Body of pancreas (tissue), 4 donors: ENCODE measurements around the gene IZUMO3.
"Not testable (repeated sequence)": the region's sequence is repeated elsewhere in the genome, so short reads cannot be mapped to it uniquely, and the experiment has no call there.

ENCODE experiments used
- POLR2A ChIP-seq, 3 donors: fragments of 450-650 bp; IDR thresholded peaks; one replicate each; pipeline ENCODE4 v1.6.1; 2016; ENCODE audit warnings: antibody characterized with exemption in 3 of 3, mild to moderate bottlenecking in 2 of 3
- TF ChIP-seq, protein P1 (sequence below), 7 experiments: fragments of 450-650 bp in 4 of 7; fragments of 200-600 bp in 3 of 7; sonication (generic) in 3 of 7; IDR thresholded peaks; one replicate each; pipeline ENCODE4 v1.5.1; 2016 to 2019; ENCODE audit warnings: antibody characterized with exemption in 7 of 7

DNA sequence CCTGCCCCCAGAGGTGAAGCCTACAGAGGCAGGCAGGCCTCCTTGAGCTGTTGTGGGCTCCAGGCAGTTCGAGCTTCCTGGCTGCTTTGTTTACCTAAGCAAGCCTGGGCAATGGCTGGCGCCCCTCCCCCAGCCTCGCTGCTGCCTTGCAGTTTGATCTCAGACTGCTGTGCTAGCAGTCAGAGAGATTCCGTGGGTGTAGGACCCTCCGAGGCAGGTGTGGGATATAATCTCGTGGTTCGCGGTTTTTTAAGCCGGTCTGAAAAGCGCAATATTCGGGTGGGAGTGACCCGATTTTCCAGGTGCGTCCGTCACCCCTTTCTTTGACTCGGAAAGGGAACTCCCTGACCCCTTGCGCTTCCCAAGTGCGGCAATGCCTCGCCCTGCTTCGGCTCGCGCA, 34.3 kb upstream of the IZUMO3 start:
- not testable (repeated sequence) for TF ChIP-seq POLR2A (IDR thresholded peaks at IDR 0.05)
- TF ChIP-seq, protein P1, sequence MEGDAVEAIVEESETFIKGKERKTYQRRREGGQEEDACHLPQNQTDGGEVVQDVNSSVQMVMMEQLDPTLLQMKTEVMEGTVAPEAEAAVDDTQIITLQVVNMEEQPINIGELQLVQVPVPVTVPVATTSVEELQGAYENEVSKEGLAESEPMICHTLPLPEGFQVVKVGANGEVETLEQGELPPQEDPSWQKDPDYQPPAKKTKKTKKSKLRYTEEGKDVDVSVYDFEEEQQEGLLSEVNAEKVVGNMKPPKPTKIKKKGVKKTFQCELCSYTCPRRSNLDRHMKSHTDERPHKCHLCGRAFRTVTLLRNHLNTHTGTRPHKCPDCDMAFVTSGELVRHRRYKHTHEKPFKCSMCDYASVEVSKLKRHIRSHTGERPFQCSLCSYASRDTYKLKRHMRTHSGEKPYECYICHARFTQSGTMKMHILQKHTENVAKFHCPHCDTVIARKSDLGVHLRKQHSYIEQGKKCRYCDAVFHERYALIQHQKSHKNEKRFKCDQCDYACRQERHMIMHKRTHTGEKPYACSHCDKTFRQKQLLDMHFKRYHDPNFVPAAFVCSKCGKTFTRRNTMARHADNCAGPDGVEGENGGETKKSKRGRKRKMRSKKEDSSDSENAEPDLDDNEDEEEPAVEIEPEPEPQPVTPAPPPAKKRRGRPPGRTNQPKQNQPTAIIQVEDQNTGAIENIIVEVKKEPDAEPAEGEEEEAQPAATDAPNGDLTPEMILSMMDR (IDR thresholded peaks at IDR 0.05) = not testable (repeated sequence)
